HepG2 (cell line): ENCODE data around the gene GMFB. TPM values are rescaled to one million over a fixed set of nuclear protein-coding genes. Genes with fewer than 3 reads are reported as not detected.

ENCODE experiments used
- DBP ChIP-seq: sonication (generic); formaldehyde crosslinking; IDR thresholded peaks from 2 replicates; pipeline ENCODE4 v1.4.0; 2020; ENCODE audit warnings: missing genetic modification reagents; ENCODE audit errors: not compliant biosample characterization
- GATAD1 ChIP-seq: IDR thresholded peaks from 2 replicates; pipeline ENCODE4 v1.6.1; 2016; ENCODE audit warnings: missing genetic modification reagents, missing compliant biosample characterization
- GZF1 ChIP-seq: sonication (generic); formaldehyde crosslinking; IDR thresholded peaks from 2 replicates; pipeline ENCODE4 v1.5.1; 2020; ENCODE audit warnings: mild to moderate bottlenecking, missing genetic modification reagents
- HBP1 ChIP-seq: IDR thresholded peaks from 2 replicates; pipeline ENCODE4 v1.6.1; 2016; ENCODE audit warnings: low read depth, control low read depth
- HNF1A ChIP-seq, 2 experiments: sonication (generic) in 1 of 2; formaldehyde crosslinking in 1 of 2; IDR thresholded peaks; 2 replicates each; pipeline versions ENCODE4 v1.4.0 to v1.6.1; 2016 to 2020; ENCODE audit warnings: borderline replicate concordance in 1 of 2, low read depth in 1 of 2, mild to moderate bottlenecking in 1 of 2, missing genetic modification reagents in 1 of 2
- IKZF1 ChIP-seq: fragments of 450-650 bp; IDR thresholded peaks from 2 replicates; pipeline ENCODE4 v1.7.1; 2016
- ISL2 ChIP-seq: sonication (generic); formaldehyde crosslinking; IDR thresholded peaks from 2 replicates; pipeline ENCODE4 v1.5.0; 2020; ENCODE audit warnings: missing genetic modification reagents
- JUND ChIP-seq: sonication (generic); formaldehyde crosslinking; IDR thresholded peaks from 2 replicates; pipeline ENCODE4 v1.8.0; 2022; ENCODE audit warnings: mild to moderate bottlenecking, missing genetic modification reagents
- KDM4B ChIP-seq: sonication (generic); formaldehyde crosslinking; IDR thresholded peaks from 2 replicates; pipeline ENCODE4 v1.4.0; 2020; ENCODE audit warnings: missing genetic modification reagents
- NR2C2 ChIP-seq: sonication (generic); formaldehyde crosslinking; IDR thresholded peaks from 2 replicates; pipeline ENCODE4 v1.4.0; 2020; ENCODE audit warnings: missing genetic modification reagents, mild to moderate bottlenecking, moderate library complexity, borderline replicate concordance
- SATB2 ChIP-seq: sonication (generic); formaldehyde crosslinking; IDR thresholded peaks from 2 replicates; pipeline ENCODE4 v1.5.0; 2020; ENCODE audit warnings: missing genetic modification reagents
- TRIM24 ChIP-seq: sonication (generic); formaldehyde crosslinking; IDR thresholded peaks from 2 replicates; pipeline ENCODE4 v1.8.0; 2022; ENCODE audit warnings: mild to moderate bottlenecking, missing genetic modification reagents
- ZMYM4 ChIP-seq: sonication (generic); formaldehyde crosslinking; IDR thresholded peaks from 2 replicates; pipeline ENCODE4 v1.8.1; 2023; ENCODE audit warnings: mild to moderate bottlenecking, missing genetic modification reagents
- ZNF121 ChIP-seq: sonication (generic); formaldehyde crosslinking; IDR thresholded peaks from 2 replicates; pipeline ENCODE4 v1.5.0; 2020; ENCODE audit warnings: mild to moderate bottlenecking, missing genetic modification reagents
- ZNF326 ChIP-seq: sonication (generic); formaldehyde crosslinking; IDR thresholded peaks from 2 replicates; pipeline ENCODE4 v1.4.0; 2020; ENCODE audit warnings: missing genetic modification reagents, borderline replicate concordance
- ZNF337 ChIP-seq: sonication (generic); formaldehyde crosslinking; IDR thresholded peaks from 2 replicates; pipeline ENCODE4 v1.5.1; 2020; ENCODE audit warnings: missing genetic modification reagents, low read depth, mild to moderate bottlenecking, borderline replicate concordance
- ZNF343 ChIP-seq: sonication (generic); formaldehyde crosslinking; IDR thresholded peaks from 2 replicates; pipeline ENCODE4 v1.4.0; 2020; ENCODE audit warnings: mild to moderate bottlenecking, missing genetic modification reagents
- ZNF446 ChIP-seq: sonication (generic); formaldehyde crosslinking; IDR thresholded peaks from 2 replicates; pipeline ENCODE4 v1.5.0; 2020; ENCODE audit warnings: mild to moderate bottlenecking, missing genetic modification reagents
- ZNF558 ChIP-seq: sonication (generic); formaldehyde crosslinking; IDR thresholded peaks from 2 replicates; pipeline ENCODE4 v1.9.0; 2022; ENCODE audit warnings: mild to moderate bottlenecking, missing genetic modification reagents, borderline replicate concordance
- ZNF564 ChIP-seq: sonication (generic); formaldehyde crosslinking; IDR thresholded peaks from 2 replicates; pipeline ENCODE4 v1.8.1; 2023; ENCODE audit warnings: mild to moderate bottlenecking, missing genetic modification reagents
- ZNF607 ChIP-seq: sonication (generic); formaldehyde crosslinking; IDR thresholded peaks from 2 replicates; pipeline ENCODE4 v1.5.1; 2020; ENCODE audit warnings: missing genetic modification reagents, mild to moderate bottlenecking, borderline replicate concordance
- ZNF660 ChIP-seq: sonication (generic); formaldehyde crosslinking; IDR thresholded peaks from 2 replicates; pipeline ENCODE4 v1.5.1; 2020; ENCODE audit warnings: mild to moderate bottlenecking, low read depth, missing genetic modification reagents, borderline replicate concordance
- ZNF879 ChIP-seq: sonication (generic); formaldehyde crosslinking; IDR thresholded peaks from 2 replicates; pipeline ENCODE4 v1.8.1; 2023; ENCODE audit warnings: missing genetic modification reagents
- polyA plus RNA-seq, 8 experiments: library from polyadenylated mRNA; depleted of rRNA in 3 of 8; stranded (reverse) in 7 of 8; unstranded in 1 of 8; fragments of >200 nt; fragmentation: Illumina TruSeq in 4 of 8; extraction: Trizol in 4 of 8; gene quantifications; 2 replicates each; pipeline versions ENCODE4 v1.2.1 to v1.2.3, GENCODE V29; 2011 to 2016; ENCODE audit warnings: low read depth in 4 of 8, missing spikeins in 1 of 8, mixed read lengths in 1 of 8; ENCODE audit not compliant: insufficient read depth in 1 of 8
- total RNA-seq, 5 experiments: library from RNA; depleted of rRNA; stranded (reverse); fragments of >200 nt; fragmentation: Illumina TruSeq; extraction: Trizol; gene quantifications; 2 replicates each; pipeline ENCODE4 v1.2.3, GENCODE V29; 2016; ENCODE audit warnings: low read depth in 1 of 5

Gene GMFB
- total and polyA plus RNA-seq, 2 of the 13 experiments (the other 11 are each of a cell fraction or from before 2014, with no cell fraction given) = 17.3 to 68.2 TPM

- TF ChIP-seq GATAD1 (CRISPR knock-in tag) = peak; percentile 75
- peak; percentile 95 for TF ChIP-seq ZMYM4
- TF ChIP-seq GZF1 (CRISPR knock-in tag) = no peak
- TF ChIP-seq ZNF326 (CRISPR knock-in tag) = no peak
- peak; percentile 56 for TF ChIP-seq ZNF607 (CRISPR knock-in tag)
- 0 out of 2 replicates have a peak, but pooled peaks have one; percentile 66 for TF ChIP-seq ZNF564 (CRISPR knock-in tag)
- TF ChIP-seq ZNF343 (CRISPR knock-in tag) = peak; percentile 75; the same call in 1 of the 2 replicates
- TF ChIP-seq ISL2 (CRISPR knock-in tag) = peak; percentile 82
- TF ChIP-seq ZNF660 (CRISPR knock-in tag) = no peak
- TF ChIP-seq ZNF558 = no peak
- no peak for TF ChIP-seq TRIM24 (CRISPR knock-in tag)
- peak; percentile 67; the same call in 1 of the 2 replicates for TF ChIP-seq ZNF879 (CRISPR knock-in tag)
- no peak for TF ChIP-seq IKZF1
- TF ChIP-seq JUND (CRISPR knock-in tag) = no peak
- no peak for TF ChIP-seq DBP (CRISPR knock-in tag)
- peak; percentile 54; the same call in 1 of the 2 replicates for TF ChIP-seq NR2C2
- TF ChIP-seq KDM4B (CRISPR knock-in tag) = no peak
- TF ChIP-seq HNF1A (IDR thresholded peaks at IDR 0.05; ENCODE audit: low read depth) = no peak
- peak; percentile 54; the same call in 1 of the 2 replicates for TF ChIP-seq HNF1A (CRISPR knock-in tag; IDR thresholded peaks at IDR 0.05; ENCODE audit: borderline replicate concordance)
- peak; percentile 31; the same call in 1 of the 2 replicates for TF ChIP-seq HBP1 (CRISPR knock-in tag)
- no peak for TF ChIP-seq ZNF337 (CRISPR knock-in tag)
- TF ChIP-seq SATB2 = no peak; the same call in 1 of the 2 replicates
- TF ChIP-seq ZNF121 (CRISPR knock-in tag) = no peak
- peak; percentile 43; the same call in 1 of the 2 replicates for TF ChIP-seq ZNF446 (CRISPR knock-in tag)
These were observed at the start of gene GMFB (continued) for GRCh38 chr14:54488646-54489317.
